OCI-LY1 (cell line): Measurements from ENCODE around the gene OR13J1.

Experiments
- H2AFZ ChIP-seq: fragments of 200-600 bp; sonication (generic), shearing (Covaris generic); 2 replicates; pipeline ENCODE4 v1.6.0; 2014; ENCODE audit warnings: antibody characterized with exemption, mild to moderate bottlenecking, low read length
- H3F3A ChIP-seq: fragments of 200-600 bp; sonication (generic), shearing (Covaris generic); 2 replicates; pipeline ENCODE4 v1.6.0; 2014; ENCODE audit warnings: mild to moderate bottlenecking, antibody characterized with exemption, low read length, moderate library complexity; ENCODE audit not compliant: insufficient read depth
- H3K27ac ChIP-seq: fragments of 200-600 bp; sonication (generic); 2 replicates; pipeline ENCODE4 v1.5.1; 2014; ENCODE audit warnings: low read length, mixed run types, mild to moderate bottlenecking, low read depth; ENCODE audit not compliant: poor library complexity, severe bottlenecking
- H3K27me3 ChIP-seq: fragments of 200-600 bp; sonication (generic); 2 replicates; pipeline ENCODE4 v1.6.0; 2014; ENCODE audit warnings: antibody characterized with exemption, mild to moderate bottlenecking, low read length, moderate library complexity; ENCODE audit not compliant: insufficient read depth
- H3K36me3 ChIP-seq: fragments of 200-600 bp; sonication (generic); 2 replicates; pipeline ENCODE4 v1.6.1; 2014; ENCODE audit warnings: mild to moderate bottlenecking, antibody characterized with exemption, low read length, moderate library complexity, mixed read lengths; ENCODE audit not compliant: insufficient read depth
- H3K4me1 ChIP-seq: fragments of 200-600 bp; sonication (generic); 2 replicates; pipeline ENCODE4 v1.5.1; 2014; ENCODE audit warnings: mild to moderate bottlenecking, low read length, moderate library complexity; ENCODE audit not compliant: insufficient read depth, severe bottlenecking
- H3K4me2 ChIP-seq: fragments of 200-600 bp; sonication (generic), shearing (Covaris generic); 2 replicates; pipeline ENCODE4 v1.6.1; 2014; ENCODE audit warnings: low read length
- H3K4me3 ChIP-seq: fragments of 200-600 bp; sonication (generic); 2 replicates; pipeline ENCODE4 v1.5.1; 2014; ENCODE audit warnings: low read length, low read depth, mild to moderate bottlenecking, mixed read lengths; ENCODE audit not compliant: poor library complexity, severe bottlenecking
- H3K79me2 ChIP-seq: fragments of 200-600 bp; shearing (Covaris generic); 2 replicates; pipeline ENCODE4 v1.6.1; 2016; ENCODE audit warnings: mixed run types, low read length, mixed read lengths; ENCODE audit not compliant: insufficient read depth
- H3K9ac ChIP-seq: fragments of 200-600 bp; sonication (generic), shearing (Covaris generic); 2 replicates; pipeline ENCODE4 v1.6.1; 2014; ENCODE audit warnings: mild to moderate bottlenecking, low read length, mixed read lengths
- H3K9me2 ChIP-seq: fragments of 200-600 bp; sonication (generic), shearing (Covaris generic); 2 replicates; pipeline ENCODE4 v1.6.1; 2014; ENCODE audit warnings: low read depth, mild to moderate bottlenecking, low read length, mixed read lengths
- H3K9me3 ChIP-seq: fragments of 200-600 bp; shearing (Covaris generic); 2 replicates; pipeline ENCODE4 v1.6.1; 2014; ENCODE audit warnings: low read length, mixed read lengths
- H4K20me1 ChIP-seq: fragments of 200-600 bp; sonication (generic), shearing (Covaris generic); 2 replicates; pipeline ENCODE4 v1.6.0; 2016; ENCODE audit warnings: mild to moderate bottlenecking, low read length; ENCODE audit not compliant: insufficient read depth
- CTCF ChIP-seq: fragments of 200-600 bp; sonication (generic), shearing (Covaris generic); IDR thresholded peaks from 2 replicates; pipeline ENCODE4 v1.5.1; 2017; ENCODE audit warnings: mild to moderate bottlenecking, antibody characterized with exemption, low read length, moderate library complexity, mixed read lengths
- EZH2 ChIP-seq: fragments of 200-600 bp; sonication (generic), shearing (Covaris generic); IDR thresholded peaks from 2 replicates; pipeline ENCODE4 v1.8.0; 2017; ENCODE audit warnings: borderline replicate concordance, mixed run types, mild to moderate bottlenecking, antibody characterized with exemption, low read length, moderate library complexity, mixed read lengths

Gene OR13J1

GRCh38 chr9:35864695-35865255 lies 5.4 kb downstream of the OR13J1 start:
- Histone ChIP-seq H3K9me2 (no peaks in the 10 kb centered on the region), H4K20me1 (no peaks in the 10 kb centered on the region), H2AFZ (no peak overlapping the region), H3K4me3 (no peak overlapping the region), H3K27ac (no peak overlapping the region), H3K4me1 (no peaks in the 10 kb centered on the region), H3K9me3 (no peaks in the 10 kb centered on the region), H3K4me2 (no peak overlapping the region), H3K79me2 (no peaks in the 10 kb centered on the region), H3K36me3 (no peaks in the 10 kb centered on the region), H3K9ac (no peak overlapping the region), H3F3A (no peaks in the 10 kb centered on the region), H3K27me3 (no peaks in the 10 kb centered on the region)
- TF ChIP-seq EZH2 = no peak
- no peak for TF ChIP-seq CTCF

GRCh38 chr9:35863583-35863982 lies 6.6 kb downstream of the OR13J1 start:
- Histone ChIP-seq H3K27ac (no peak overlapping the region), H3K27me3 (no peaks in the 10 kb centered on the region), H3K4me1 (no peaks in the 10 kb centered on the region), H3K4me3 (no peak overlapping the region), H3K36me3 (no peaks in the 10 kb centered on the region), H2AFZ (no peak overlapping the region), H3K9me3 (no peaks in the 10 kb centered on the region), H3K9ac (no peak overlapping the region), H3F3A (no peaks in the 10 kb centered on the region), H3K79me2 (no peaks in the 10 kb centered on the region), H3K9me2 (no peaks in the 10 kb centered on the region), H3K4me2 (no peak overlapping the region), H4K20me1 (no peaks in the 10 kb centered on the region)
- no peak for TF ChIP-seq CTCF
- no peak for TF ChIP-seq EZH2

- Histone ChIP-seq H4K20me1 (no peaks in the 10 kb centered on the region), H3K27me3 (no peaks in the 10 kb centered on the region), H2AFZ (no peak overlapping the region), H3K9me3 (no peaks in the 10 kb centered on the region), H3K4me1 (no peaks in the 10 kb centered on the region), H3K4me2 (no peak overlapping the region), H3K36me3 (no peaks in the 10 kb centered on the region), H3K9ac (no peak overlapping the region), H3K4me3 (no peak overlapping the region), H3F3A (no peaks in the 10 kb centered on the region), H3K79me2 (no peaks in the 10 kb centered on the region), H3K9me2 (no peaks in the 10 kb centered on the region), H3K27ac (no peak overlapping the region)
- no peak for TF ChIP-seq CTCF
Measured at GRCh38 chr9:35862328-35862727, 7.9 kb downstream of the OR13J1 start.
